PFSK-1 (cell line): Measurements from ENCODE around the gene RCAN3.

Source experiments
- FOXP2 ChIP-seq: optimal IDR thresholded peaks from 2 replicates; pipeline ENCODE3; 2011; ENCODE audit warnings: borderline replicate concordance, control low read depth, inconsistent platforms; ENCODE audit not compliant: insufficient read depth; ENCODE audit errors: extremely low read length, extremely low read depth
- POLR2AphosphoS5 ChIP-seq: IDR thresholded peaks from 2 replicates; pipeline ENCODE4 v1.6.1; 2012; ENCODE audit warnings: low read depth, mild to moderate bottlenecking, control low read depth, low read length, moderate library complexity
- REST ChIP-seq, 2 experiments: IDR thresholded peaks; 2 replicates each; pipeline versions ENCODE4 v1.6.1 to v1.8.0; 2011 to 2012; ENCODE audit warnings: low read depth in 2 of 2, low read length in 2 of 2, control low read depth in 1 of 2, inconsistent platforms in 1 of 2, mild to moderate bottlenecking in 1 of 2, moderate library complexity in 1 of 2; ENCODE audit not compliant: insufficient read depth in 1 of 2
- SIN3A ChIP-seq: IDR thresholded peaks from 2 replicates; pipeline ENCODE4 v1.6.1; 2012; ENCODE audit warnings: mild to moderate bottlenecking, low read length, moderate library complexity, borderline replicate concordance; ENCODE audit not compliant: insufficient read depth
- TAF1 ChIP-seq: IDR thresholded peaks from 2 replicates; pipeline ENCODE4 v1.6.1; 2012; ENCODE audit warnings: low read length, control low read depth, borderline replicate concordance; ENCODE audit not compliant: insufficient read depth

The RCAN3 gene

GRCh38 chr1:24558902-24559791 is 56.5 kb downstream of the RCAN3 start:
- TF ChIP-seq FOXP2 (no peak), REST (IDR thresholded peaks at IDR 0.05; ENCODE audit: insufficient read depth in 1 of 2, low read depth in 2 of 2, low read length in 2 of 2) (peak; percentile 60 to 83; a peak in 3 of 4 replicates)

GRCh38 chr1:24560361-24560760 is 57.7 kb downstream of the RCAN3 start:
- TF ChIP-seq REST (IDR thresholded peaks at IDR 0.05; ENCODE audit: insufficient read depth in 1 of 2, low read depth in 2 of 2, low read length in 2 of 2) (no peak), FOXP2 (no peak), SIN3A (no peak), TAF1 (no peak), POLR2AphosphoS5 (no peak)

GRCh38 chr1:24562625-24563024 is 60.0 kb downstream of the RCAN3 start:
- TF ChIP-seq SIN3A (no peak), REST (IDR thresholded peaks at IDR 0.05; ENCODE audit: insufficient read depth in 1 of 2, low read depth in 2 of 2, low read length in 2 of 2) (no peak), FOXP2 (no peak), POLR2AphosphoS5 (no peak), TAF1 (no peak)

- TF ChIP-seq FOXP2: no peak
- no peak for TF ChIP-seq REST (IDR thresholded peaks at IDR 0.05; ENCODE audit: insufficient read depth in 1 of 2, low read depth in 2 of 2, low read length in 2 of 2)
- TF ChIP-seq TAF1: no peak
- TF ChIP-seq POLR2AphosphoS5: no peak
- no peak for TF ChIP-seq SIN3A
These were observed 62.1 kb downstream of the RCAN3 start for GRCh38 chr1:24564695-24565094.
